ENCODE data around the gene CA10.

GRCh38 chr17:51739245-51739886 lies 419.1 kb downstream of the CA10 start:
- TF ChIP-seq ISL1 (CRISPR knock-in tag; IDR thresholded peaks at IDR 0.05) (no peak), CREB5 (CRISPR knock-in tag; IDR thresholded peaks at IDR 0.05; ENCODE audit: low read depth) (no peak), ARNTL (CRISPR knock-in tag; IDR thresholded peaks at IDR 0.05; ENCODE audit: borderline replicate concordance, low read depth) (no peak), TSHZ2 (CRISPR knock-in tag; IDR thresholded peaks at IDR 0.05) (no peak), ZC3H10 (CRISPR knock-in tag; IDR thresholded peaks at IDR 0.05) (no peak), SNAI2 (CRISPR knock-in tag; IDR thresholded peaks at IDR 0.05) (no peak), ZNF70 (CRISPR knock-in tag; IDR thresholded peaks at IDR 0.05) (no peak), PATZ1 (CRISPR knock-in tag; IDR thresholded peaks at IDR 0.05; ENCODE audit: borderline replicate concordance) (no peak), RARB (CRISPR knock-in tag; IDR thresholded peaks at IDR 0.05) (no peak), ZNF8 (CRISPR knock-in tag; IDR thresholded peaks at IDR 0.05) (no peak), ZFP3 (CRISPR knock-in tag; IDR thresholded peaks at IDR 0.05) (no peak)
